Stomach (tissue), 4 donors: ENCODE data around the gene SHISAL1.

Experiments
- EP300 ChIP-seq: sonication (generic); formaldehyde crosslinking; IDR thresholded peaks from one replicate; pipeline ENCODE4 v1.6.1; 2017; ENCODE audit warnings: antibody characterized with exemption
- POLR2A ChIP-seq, 4 donors: fragments of 450-650 bp; IDR thresholded peaks; one replicate each; pipeline ENCODE4 v1.6.1; 2016; ENCODE audit warnings: antibody characterized with exemption in 4 of 4, control low read depth in 2 of 4, mild to moderate bottlenecking in 1 of 4, moderate library complexity in 1 of 4
- POLR2AphosphoS5 ChIP-seq, 3 donors: sonication (generic); formaldehyde crosslinking; IDR thresholded peaks; one replicate each; pipeline ENCODE4 v1.6.1; 2016; ENCODE audit warnings: antibody characterized with exemption in 3 of 3
- TF ChIP-seq, protein P1 (sequence below), 7 experiments: fragments of 450-650 bp in 4 of 7; fragments of 200-600 bp in 3 of 7; sonication (generic) in 3 of 7; IDR thresholded peaks; one replicate each; pipeline ENCODE4 v1.5.1; 2016 to 2019; ENCODE audit warnings: antibody characterized with exemption in 7 of 7, control low read depth in 2 of 7, mild to moderate bottlenecking in 1 of 7

GRCh38 chr22:44307509-44308169, 5.1 kb downstream of the SHISAL1 start:
- TF ChIP-seq POLR2AphosphoS5 (IDR thresholded peaks at IDR 0.05), result peak in 1 of 3 donors; percentile 80
- TF ChIP-seq, protein P1, sequence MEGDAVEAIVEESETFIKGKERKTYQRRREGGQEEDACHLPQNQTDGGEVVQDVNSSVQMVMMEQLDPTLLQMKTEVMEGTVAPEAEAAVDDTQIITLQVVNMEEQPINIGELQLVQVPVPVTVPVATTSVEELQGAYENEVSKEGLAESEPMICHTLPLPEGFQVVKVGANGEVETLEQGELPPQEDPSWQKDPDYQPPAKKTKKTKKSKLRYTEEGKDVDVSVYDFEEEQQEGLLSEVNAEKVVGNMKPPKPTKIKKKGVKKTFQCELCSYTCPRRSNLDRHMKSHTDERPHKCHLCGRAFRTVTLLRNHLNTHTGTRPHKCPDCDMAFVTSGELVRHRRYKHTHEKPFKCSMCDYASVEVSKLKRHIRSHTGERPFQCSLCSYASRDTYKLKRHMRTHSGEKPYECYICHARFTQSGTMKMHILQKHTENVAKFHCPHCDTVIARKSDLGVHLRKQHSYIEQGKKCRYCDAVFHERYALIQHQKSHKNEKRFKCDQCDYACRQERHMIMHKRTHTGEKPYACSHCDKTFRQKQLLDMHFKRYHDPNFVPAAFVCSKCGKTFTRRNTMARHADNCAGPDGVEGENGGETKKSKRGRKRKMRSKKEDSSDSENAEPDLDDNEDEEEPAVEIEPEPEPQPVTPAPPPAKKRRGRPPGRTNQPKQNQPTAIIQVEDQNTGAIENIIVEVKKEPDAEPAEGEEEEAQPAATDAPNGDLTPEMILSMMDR (IDR thresholded peaks at IDR 0.05), result no peak
- no peak for TF ChIP-seq POLR2A (IDR thresholded peaks at IDR 0.05)
- TF ChIP-seq EP300, result no peak
